HG03025 (cell line): ENCODE data around the gene POU2AF1.

Source experiments
- ATAC-seq: cut with Tn5 transposase; IDR thresholded peaks from one replicate; pipeline ENCODE4 v1.9.1; 2021; ENCODE audit warnings: mild to moderate bottlenecking, moderate library complexity; ENCODE audit not compliant: unreplicated experiment, low FRiP score

The POU2AF1 gene

DNA sequence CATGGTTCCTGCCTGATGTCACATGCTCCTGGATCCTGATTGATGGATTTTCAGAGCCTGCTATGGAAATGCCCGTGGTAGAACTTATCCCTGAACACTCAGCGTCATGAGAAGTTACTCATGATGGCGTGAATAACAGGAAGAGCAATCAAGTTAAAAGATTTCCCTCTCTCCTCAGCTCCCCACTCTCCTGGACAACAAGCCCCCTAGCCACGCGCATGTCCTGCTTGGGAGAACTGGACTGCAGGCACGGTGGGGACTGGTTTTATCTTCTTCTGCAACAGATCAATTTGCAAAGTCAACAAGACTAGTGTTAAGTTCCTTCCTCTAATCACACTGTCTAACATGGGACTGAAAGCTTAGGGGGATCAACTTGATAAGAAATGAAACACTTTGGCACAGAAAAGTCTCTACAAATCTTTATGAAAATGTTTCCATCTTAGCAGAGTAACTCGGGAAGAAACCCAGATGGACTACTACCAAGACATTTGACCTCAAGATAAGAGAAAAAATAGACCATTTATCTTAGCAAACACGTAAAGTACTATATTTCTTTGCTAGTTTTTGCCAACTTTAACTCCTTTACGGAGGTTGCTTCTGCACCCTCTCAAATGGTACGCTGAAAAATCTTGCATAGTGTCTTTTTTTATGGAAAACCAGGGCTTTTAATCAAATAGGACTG, 27.6 kb downstream of the POU2AF1 start:
- ATAC-seq: no peak

GRCh38 chr11:111350811-111351210, 28.3 kb downstream of the POU2AF1 start:
- ATAC-seq: no peak

DNA sequence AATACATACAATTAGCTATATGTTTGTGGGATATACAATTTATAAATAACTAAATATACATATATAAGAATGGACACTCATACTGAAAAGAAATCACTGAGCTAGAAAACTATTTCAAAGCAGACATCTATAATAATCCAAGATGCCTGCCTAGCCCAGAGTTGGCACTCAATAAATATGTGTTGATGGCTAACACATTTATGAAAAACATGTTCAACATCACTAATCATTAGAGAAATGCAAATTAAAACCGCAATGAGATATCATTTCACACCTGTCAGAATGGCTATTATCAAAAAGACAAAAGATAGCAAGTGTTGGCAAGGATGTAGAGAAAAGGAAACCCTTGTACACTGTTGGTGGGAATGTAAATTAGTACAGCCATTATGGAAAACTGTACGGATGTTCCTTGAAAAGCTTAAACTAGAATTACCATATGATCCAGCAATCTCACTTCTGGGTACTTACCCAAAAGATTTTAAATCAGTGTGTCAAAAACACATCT, 29.8 kb downstream of the POU2AF1 start:
- ATAC-seq: no peak

GRCh38 chr11:111348147-111348546, 30.9 kb downstream of the POU2AF1 start:
- ATAC-seq: no peak

GRCh38 chr11:111347723-111348115, 31.4 kb downstream of the POU2AF1 start:
- no peak for ATAC-seq

DNA sequence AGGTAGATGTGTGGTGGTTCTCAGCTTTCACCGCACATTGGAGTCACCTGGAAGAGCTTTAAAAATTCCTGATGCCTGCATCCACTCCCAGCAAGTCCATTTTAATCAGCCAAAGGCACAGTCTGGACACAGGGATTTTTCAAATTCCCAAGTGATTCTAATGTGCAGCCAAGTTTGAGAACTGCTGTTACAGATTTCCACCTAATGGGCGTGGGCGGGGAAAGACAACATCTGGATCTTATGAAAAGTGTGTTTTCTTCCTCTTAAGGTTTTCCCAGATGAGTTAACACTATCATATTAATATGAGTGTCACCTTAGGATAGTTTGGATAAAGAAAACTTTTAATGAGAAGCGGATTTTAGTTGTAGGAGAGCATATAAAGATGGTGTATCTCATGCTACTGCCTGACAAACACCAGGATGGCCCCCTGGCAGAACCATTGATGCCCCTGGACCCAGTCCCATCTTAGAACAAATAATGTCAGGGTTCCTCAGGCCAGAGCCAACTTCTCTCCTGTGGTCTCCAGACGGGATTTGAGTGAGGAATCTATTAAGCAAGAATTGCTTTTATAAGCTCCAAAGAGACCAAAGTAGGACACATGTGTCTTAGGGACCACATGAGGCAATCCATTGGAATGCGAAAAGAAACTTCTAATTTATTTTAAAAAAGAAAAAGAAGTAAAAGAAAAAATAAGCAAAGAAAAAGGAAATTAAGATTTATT, 31.9 kb downstream of the POU2AF1 start:
- no peak for ATAC-seq

GRCh38 chr11:111344032-111344431, 35.0 kb downstream of the POU2AF1 start:
- no peak for ATAC-seq

- no peak for ATAC-seq
These were observed 36.7 kb downstream of the POU2AF1 start for GRCh38 chr11:111342329-111342728.

DNA sequence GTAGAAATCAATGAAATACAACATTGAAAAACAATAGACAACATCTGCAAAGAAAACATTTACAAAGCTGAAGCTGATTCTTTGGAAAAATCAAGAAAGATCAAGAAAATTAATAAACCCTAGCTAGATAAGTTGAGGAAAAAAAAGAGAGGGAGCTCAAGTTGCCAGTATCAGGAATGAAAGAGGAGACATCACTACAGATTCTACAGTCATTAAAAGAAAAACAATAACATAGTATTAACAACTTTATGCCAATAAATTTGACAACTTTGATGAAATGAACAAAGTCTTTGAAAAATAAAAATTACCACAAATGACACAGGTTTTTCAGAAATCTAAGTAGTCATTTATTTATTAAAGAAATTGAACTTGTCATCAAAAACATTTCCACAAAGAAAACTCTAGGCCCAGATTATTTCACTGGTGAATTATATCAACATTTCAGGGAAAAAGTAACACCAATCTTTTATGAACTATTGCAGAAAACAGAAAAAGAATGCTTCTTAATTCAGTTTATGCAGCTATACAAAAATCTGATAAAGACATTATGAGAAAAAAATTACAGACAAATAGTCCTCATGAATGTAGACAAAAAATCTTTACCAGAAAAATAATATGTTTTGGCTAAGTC, 39.2 kb downstream of the POU2AF1 start:
- no peak for ATAC-seq

DNA sequence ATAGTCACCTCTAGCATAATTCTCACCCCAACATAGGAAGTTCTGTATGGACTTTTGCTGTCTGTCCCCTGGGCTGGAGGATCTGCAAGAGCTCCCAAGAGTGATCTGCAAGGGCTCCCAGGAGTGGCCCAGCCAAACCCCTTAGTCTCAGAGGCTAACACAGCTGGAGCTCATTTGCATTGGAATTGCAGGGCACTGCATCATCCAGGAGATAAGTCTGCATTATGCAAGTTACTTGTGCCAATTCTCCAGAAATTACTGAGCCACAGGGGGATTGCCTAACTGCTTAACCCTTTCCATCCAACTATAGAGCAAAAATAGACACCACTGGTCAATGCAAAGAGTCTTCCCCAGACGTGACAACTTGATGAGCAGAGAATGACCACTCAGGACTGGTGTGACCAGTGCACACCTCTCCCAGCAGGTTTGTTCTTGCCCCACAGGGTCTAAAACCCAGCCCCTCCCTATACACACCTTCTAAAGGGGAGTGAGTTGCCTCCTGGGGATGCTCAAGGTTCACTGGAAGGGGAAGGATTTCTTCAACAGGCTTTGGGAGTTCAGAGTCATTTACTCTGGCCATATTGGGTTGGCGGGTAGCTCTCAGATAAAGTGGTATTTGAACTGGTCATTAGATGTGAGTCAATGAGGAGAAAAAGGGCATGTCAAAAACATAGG, 42.4 kb downstream of the POU2AF1 start:
- ATAC-seq: no peak

DNA sequence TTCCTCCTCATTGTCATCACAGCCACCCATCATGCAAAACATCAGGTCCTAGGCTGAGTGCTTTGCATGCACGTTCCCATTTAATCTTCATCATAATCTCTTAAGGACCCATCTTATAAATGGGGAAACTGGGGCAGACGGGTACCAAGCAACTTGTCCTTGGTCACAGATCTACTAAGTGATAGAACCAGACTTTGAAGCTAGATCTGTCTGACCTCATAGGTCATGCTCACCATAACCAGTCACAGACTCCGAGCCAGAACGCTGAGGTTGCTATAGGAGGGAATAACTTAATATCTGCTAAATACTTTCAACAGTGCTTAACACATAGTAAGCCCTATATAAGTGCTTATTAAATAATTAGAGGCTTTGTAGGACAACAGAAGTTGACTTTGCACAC, 43.0 kb downstream of the POU2AF1 start:
- ATAC-seq: no peak

- ATAC-seq: no peak
These were observed 43.5 kb downstream of the POU2AF1 start for GRCh38 chr11:111335549-111335948.

DNA sequence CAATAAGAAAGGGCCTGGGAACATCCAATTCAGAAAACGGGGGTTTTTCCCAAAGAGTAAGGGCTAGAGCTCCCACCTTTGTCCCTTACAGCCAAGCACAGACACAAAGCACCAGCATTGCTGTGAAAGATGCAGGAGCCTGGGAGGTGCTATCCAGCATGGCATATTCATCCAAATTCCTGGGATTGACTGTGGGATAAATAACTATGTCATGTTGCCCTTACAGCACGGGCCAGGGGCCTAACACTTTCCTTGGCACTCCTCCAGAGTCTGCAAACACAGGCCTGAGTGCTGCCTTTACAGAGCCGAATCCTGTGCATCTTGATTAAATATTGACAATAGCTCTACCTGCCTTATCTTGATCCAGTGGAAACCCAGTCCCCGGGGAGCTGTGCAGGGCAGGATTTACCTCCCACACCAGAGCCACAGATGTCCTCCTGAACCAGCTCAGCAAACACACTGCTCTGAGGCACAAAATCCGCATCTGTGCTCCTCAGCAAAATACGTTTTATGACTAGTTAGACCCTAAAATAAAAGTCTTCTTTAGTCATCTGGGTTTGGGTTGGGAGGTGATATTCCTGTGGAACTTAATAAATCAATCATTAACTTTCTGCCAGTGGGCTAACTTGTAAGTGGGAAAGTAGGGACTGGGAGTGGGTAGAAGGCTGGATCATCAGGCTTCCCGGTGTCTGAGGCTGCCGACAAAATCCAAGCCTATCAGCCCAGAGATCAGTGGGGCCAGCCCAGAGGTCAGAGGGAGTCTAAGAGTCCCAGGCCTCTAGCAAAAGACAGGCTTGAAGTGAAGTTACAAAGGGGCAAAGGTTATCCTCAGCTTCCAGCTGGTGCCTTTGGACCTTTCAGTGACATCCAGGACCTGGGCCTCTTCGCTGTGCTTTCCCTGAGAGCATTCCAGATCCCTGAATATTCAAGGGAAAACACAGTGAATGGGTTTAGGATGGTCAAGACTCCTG, 44.3 kb downstream of the POU2AF1 start:
- no peak for ATAC-seq

DNA sequence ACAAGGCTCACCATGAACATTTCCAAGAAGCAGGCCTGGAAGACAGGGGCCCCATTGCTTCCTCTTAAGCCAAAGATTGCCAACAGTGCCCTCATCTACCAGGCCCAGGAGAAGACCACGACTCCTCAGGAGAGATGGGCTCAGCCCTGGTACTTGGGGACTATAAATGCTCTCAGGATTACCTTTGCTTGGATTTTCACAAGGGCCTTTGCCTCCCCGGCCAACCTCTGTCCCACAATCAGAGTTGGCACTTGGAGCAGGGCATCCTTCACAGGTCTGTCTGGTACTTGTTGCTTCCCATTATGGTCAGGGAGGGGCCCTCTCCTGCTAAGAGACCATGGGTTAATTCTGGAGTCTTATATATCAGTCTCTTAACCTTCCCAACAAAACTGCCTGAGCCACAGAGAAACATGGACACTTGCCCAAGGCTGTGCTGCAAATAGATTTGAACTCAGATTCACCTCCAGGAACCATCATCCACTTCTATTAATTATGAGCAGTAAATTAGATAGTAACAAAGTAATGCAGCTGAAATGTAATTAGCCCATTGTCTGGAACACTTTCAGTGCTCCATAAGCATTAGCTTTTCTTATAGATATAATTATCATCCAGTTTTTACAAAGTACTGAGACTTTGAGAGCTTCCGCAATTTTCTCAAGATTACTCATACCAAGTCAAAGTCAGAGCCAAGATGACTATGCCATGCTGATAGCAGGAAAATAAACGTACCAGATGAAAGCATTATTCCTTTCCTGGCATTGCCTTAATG, 47.2 kb downstream of the POU2AF1 start:
- ATAC-seq: no peak

GRCh38 chr11:111330234-111330893, 48.7 kb downstream of the POU2AF1 start:
- no peak for ATAC-seq

- no peak for ATAC-seq
These were observed 49.5 kb downstream of the POU2AF1 start for GRCh38 chr11:111329306-111330204.

DNA sequence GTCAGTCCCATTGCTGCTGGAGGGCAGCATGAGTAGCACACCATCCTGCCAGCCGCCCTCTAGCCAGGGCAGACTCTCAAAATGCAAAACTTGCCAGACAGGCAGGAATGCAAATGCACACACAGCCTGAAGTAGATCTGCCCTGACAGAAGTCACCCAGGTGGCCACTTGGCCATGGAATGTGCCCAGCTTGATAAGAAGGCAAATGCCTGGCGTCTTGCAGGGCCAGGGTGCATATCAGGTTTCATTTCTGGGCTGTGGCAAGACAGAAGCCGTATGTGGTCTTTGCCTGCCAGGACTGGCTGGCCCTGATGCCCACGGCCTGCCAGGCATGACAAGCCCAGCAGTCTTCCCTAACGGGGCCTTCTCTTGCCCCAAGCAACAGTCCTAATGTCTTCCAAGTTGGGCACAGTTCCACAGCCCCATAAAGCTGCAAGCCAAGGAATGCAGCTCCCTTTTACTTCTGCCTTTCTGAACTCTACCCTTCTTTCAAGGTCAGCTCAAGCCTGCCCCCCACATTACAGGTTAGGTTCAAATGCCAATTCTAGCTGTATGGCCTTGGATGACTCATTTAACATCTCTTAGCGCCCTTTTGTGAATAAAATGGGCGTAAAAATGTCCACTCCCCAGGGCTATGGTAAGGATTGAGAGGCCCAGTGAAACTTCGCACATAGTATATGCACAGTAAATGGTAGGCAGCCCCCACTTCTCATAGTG, 51.0 kb downstream of the POU2AF1 start:
- no peak for ATAC-seq
